GM21447 (cell line): Measurements from ENCODE around the gene ABCA3.
A peak's percentile ranks its signal among the peaks of the same experiment; 100 is the strongest.
"Not testable (repeated sequence)": the region's sequence is repeated elsewhere in the genome, so short reads cannot be mapped to it uniquely, and the experiment has no call there.

Source experiments
- ATAC-seq: cut with Tn5 transposase; IDR thresholded peaks from one replicate; pipeline ENCODE4 v1.9.1; 2021; ENCODE audit not compliant: unreplicated experiment

The ABCA3 gene

DNA sequence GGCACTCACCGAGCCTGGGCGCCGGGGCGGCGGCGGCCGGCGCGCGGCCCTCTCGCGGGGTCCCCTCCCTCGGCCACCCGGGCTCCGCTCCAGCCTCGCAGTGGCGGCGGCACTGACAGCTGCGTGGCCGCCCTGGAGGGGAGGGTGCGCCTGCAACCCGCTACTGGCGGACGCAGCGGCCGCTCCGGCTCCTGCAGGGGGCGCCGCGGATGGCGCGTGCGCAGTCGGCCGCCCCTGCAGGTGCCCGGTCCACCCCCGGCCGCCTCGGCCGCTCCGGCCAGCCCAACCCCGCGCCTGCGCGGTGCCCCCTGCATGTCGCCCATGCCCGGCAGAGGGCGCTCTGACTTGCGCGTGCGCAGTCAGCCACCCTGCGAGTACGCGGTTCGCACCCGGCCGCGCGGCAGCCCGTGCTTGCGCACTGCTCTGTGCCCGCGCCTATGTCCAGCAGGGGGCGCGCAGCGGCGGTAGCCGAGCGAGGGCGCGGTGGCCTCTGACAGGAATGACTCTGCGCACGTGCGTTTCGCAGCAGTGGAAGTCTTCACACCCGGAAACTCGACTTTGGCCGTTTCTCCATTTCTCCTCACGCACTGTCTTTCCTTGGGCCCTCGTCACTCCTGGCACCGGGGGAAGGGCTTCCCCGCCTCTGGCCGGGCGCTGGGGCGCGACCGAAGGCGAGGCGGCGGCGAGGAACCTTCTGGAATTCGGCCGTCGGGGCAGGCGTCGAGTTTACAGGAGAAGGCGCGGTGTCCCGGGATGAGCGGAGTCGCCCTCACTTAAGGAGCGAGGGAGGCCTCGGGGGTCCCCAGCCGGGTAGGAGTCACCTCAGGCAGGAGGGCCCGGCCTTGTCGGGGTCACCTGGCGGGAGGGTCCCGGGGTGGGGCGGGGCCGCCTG, at the start of gene ABCA3:
ABCA3 (minus strand) TSS at position 165 of the 892 bp plus-strand sequence. CDS start 14,262 bp downstream, outside the sequence.
- ATAC-seq: peak; percentile 70

DNA sequence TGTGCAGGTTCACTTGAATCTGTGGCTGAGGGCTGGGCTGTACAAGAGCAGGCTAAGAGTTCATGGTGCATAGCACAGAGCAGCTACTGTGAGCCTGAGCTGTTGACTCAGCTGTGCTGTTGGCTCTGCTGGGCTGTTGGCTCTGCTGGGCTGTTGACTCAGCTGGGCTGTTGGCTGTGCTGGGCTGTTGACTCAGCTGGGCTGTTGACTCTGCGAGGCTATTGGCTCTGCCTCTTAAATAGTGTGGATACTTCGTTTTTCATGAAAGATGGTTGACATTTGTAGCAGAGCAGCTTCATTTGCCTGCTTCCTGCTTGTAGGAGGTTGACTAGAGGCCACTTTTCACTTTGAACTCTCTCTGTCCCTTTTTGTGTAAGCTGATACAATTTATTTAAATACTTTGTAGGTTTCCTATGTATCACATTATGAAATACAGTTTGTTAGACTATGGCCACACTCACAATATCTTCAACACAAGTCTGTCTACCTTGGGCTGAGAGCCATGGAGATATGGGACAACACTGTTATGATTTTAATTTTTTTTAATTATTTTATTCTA, 48.4 kb upstream of the ABCA3 start:
- no peak for ATAC-seq

GRCh38 chr16:2388139-2388874, 47.8 kb upstream of the ABCA3 start:
- no peak for ATAC-seq

DNA sequence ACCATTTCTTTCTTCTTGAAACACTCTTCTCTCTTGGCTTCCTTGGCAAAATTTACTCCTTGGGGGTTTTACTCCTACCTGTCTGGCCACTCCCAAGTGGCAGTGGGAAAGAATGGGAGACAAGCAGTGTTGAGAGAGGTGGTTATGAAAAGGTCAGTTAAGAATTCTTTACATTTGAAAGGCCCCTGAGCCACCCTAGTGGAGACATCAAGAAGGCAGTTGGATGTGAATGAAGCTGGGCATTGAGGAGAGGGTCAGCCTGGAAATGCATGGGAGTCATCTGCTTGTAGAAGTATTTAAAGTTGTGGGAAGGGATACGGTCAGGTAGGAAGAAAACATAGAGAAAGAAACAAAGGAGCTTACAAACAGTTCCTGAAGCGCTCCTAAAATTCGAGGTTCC, 46.5 kb upstream of the ABCA3 start:
- no peak for ATAC-seq

GRCh38 chr16:2385982-2386381, 45.5 kb upstream of the ABCA3 start:
- not testable (repeated sequence) for ATAC-seq

DNA sequence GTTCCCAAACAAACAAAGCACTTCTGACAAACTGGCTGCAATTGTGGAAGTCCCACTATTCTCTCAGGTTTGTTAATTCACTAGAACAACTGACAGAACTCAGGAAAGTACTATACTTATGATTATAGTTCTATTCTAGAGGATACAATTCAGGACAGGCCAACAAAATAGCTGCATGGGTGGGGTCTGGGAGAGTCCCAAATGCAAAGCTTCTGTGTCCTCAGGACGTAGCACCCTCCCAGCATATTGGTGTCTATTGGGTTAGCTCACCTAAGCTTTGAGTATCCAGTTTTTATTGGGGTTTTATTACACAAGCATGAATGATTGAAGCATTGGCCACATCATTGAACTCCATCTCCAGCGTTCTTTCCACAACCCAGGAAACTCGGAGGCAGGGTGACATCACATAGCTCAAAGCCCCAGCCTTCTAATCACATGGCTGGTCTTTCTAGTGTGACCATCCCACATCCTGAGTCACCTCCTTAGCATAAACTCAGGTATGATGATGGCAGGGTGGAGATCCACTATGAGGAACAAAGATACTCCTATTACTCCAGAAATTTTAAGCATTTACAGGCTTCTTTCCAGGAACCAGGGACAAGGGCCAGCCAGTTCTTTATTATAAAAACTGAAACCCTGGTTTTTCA, 44.8 kb upstream of the ABCA3 start:
- no peak for ATAC-seq

GRCh38 chr16:2384426-2384825, 43.9 kb upstream of the ABCA3 start:
- no peak for ATAC-seq

GRCh38 chr16:2383501-2383900, 43.0 kb upstream of the ABCA3 start:
- no peak for ATAC-seq

GRCh38 chr16:2374644-2375043, 34.1 kb upstream of the ABCA3 start:
- no peak for ATAC-seq

- ATAC-seq: no peak
These were observed 32.6 kb upstream of the ABCA3 start for GRCh38 chr16:2373176-2373575.

DNA sequence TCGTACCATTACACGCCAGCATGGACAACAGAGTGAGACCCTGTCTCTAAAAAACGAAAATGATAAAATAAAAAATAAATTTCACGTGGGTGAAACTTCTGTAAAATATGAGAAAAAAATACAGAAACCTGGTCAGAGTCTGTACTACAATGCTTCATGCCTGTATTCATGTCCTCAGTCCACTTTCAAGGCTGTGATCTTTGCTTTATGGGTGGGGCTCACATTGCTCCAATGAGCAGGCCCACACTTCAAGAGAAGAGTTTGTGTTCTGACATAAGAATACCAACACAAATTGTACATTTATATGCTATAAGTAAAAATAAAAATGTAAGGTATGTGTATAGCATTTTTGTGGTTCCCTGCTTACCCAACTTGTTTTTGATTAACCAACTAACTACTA, 32.2 kb upstream of the ABCA3 start:
- no peak for ATAC-seq

GRCh38 chr16:2371421-2371820, 30.9 kb upstream of the ABCA3 start:
- ATAC-seq: no peak

- ATAC-seq: no peak
These were observed 30.2 kb upstream of the ABCA3 start for GRCh38 chr16:2370721-2371120.

DNA sequence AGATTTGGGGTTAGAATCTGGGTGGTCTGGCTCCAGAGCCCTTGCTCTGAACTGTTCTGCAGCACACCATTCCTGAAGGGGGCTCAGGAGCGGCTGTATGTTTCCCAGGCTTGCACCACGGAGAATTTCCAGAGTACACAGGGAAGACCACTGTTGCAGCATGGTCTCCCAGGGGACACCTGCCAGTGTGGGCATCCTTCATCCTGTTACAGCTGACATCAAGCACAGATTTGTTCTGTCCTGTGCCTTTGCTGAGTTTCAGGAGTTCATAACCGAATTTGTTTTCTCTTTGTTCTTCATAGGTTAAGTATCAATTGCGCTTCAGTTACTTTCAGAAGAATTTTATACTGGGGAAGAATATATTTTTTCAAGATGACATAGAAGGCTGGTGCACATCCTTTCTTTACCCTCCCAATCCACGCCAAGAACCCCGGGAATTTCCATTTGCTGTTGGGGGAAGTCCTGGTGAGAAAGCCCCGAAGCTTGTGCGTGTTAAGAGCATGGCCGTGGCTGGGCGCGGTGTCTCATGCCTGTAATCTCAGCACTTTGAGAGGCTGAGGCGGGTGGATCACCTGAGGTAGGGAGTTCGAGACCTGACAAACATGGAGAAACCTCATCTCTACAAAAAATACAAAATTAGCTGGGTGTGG, 26.3 kb upstream of the ABCA3 start:
- ATAC-seq: no peak

DNA sequence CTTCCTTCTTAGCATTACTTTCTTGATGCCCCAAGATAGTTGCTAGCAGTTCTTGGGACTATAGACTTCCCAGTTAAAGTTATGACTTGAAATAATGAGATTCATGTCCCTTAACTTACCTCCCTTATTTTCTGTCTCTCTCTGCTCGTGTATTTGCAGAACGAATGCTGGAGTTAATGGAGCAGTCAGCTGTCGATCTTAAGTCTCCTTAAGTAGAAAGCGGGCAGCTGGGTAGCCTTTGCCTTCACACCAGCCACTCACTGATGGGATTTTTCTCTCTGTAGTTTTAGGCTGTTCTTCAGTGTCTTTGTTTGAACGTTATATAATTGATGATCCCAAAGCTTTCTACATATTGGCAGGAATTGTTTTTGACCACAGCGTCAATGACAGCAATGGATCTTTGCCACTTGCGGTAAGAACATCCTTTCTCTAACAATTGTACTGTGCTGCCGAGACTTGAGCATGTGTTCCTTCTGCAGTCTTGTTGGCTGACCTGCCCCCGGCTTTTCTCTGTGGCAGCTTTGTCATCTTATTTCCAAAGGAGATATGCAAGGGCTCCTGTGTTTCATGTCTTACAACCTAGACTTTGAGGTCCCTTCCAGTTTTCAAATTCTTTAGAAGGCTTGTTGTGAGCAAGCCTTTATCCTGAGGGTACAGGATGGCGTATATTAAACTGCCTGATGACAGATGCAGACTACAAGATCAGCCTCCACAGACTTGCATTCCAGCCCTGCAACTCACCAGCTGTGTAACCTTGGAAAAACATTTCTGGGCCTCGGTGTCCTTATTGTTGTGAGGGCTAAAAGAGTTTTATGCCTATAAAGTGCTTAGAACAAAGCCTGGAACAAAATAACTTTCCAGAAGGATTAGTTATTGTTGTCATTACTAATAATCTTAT, 25.1 kb upstream of the ABCA3 start:
- ATAC-seq: no peak

GRCh38 chr16:2364638-2365210, 24.2 kb upstream of the ABCA3 start:
- no peak for ATAC-seq

- no peak for ATAC-seq
These were observed 21.7 kb upstream of the ABCA3 start for GRCh38 chr16:2362218-2362617.

GRCh38 chr16:2361129-2361528, 20.6 kb upstream of the ABCA3 start:
- ATAC-seq: no peak

- no peak for ATAC-seq
These were observed 19.4 kb upstream of the ABCA3 start for GRCh38 chr16:2359919-2360318.
